Endodermal cell (in vitro differentiated cells): ENCODE data around the gene ZDHHC7. TPM values are rescaled to one million over a fixed set of nuclear protein-coding genes. Genes with fewer than 3 reads are reported as not detected.

Source experiments
- DNase-seq: peaks from one replicate; pipeline ENCODE4 v3.0.0-alpha.2; 2017
- H3K27ac ChIP-seq: 2 replicates; pipeline ENCODE4 v1.5.1; 2013; ENCODE audit warnings: mild to moderate bottlenecking, low read depth, low read length, moderate library complexity
- H3K27me3 ChIP-seq: 2 replicates; pipeline ENCODE4 v1.6.1; 2013; ENCODE audit warnings: mild to moderate bottlenecking, low read length, moderate library complexity; ENCODE audit not compliant: insufficient read depth, control insufficient read depth, poor library complexity, severe bottlenecking
- H3K36me3 ChIP-seq: 2 replicates; pipeline ENCODE4 v1.7.0; 2013; ENCODE audit warnings: mild to moderate bottlenecking, low read length, moderate library complexity; ENCODE audit not compliant: control insufficient read depth, insufficient read depth
- H3K4me1 ChIP-seq: one replicate; pipeline ENCODE4 v1.7.0; 2013; ENCODE audit warnings: low read length; ENCODE audit not compliant: control insufficient read depth, insufficient read depth
- H3K4me3 ChIP-seq: 2 replicates; pipeline ENCODE4 v1.5.1; 2013; ENCODE audit warnings: mild to moderate bottlenecking, low read length, moderate library complexity
- H3K9ac ChIP-seq: 2 replicates; pipeline ENCODE4 v1.6.1; 2013; ENCODE audit warnings: mild to moderate bottlenecking, low read length, moderate library complexity; ENCODE audit not compliant: poor library complexity, severe bottlenecking; ENCODE audit errors: extremely low read depth
- H3K9me3 ChIP-seq: 2 replicates; pipeline ENCODE4 v1.6.1; 2013; ENCODE audit warnings: mild to moderate bottlenecking, low read length, moderate library complexity; ENCODE audit not compliant: control insufficient read depth
- H3K27ac Mint-ChIP-seq: 2 replicates; pipeline ENCODE4 v1.8.0; 2020; ENCODE audit warnings: mixed read lengths
- H3K27me3 Mint-ChIP-seq: 2 replicates; pipeline ENCODE4 v1.8.0; 2021; ENCODE audit warnings: mild to moderate bottlenecking, mixed read lengths; ENCODE audit not compliant: insufficient read depth
- H3K36me3 Mint-ChIP-seq: 2 replicates; pipeline ENCODE4 v1.8.0; 2020; ENCODE audit warnings: low read depth, mixed read lengths
- H3K4me1 Mint-ChIP-seq: 2 replicates; pipeline ENCODE4 v1.8.0; 2020; ENCODE audit warnings: mixed read lengths
- H3K4me3 Mint-ChIP-seq: 2 replicates; pipeline ENCODE4 v1.8.0; 2020; ENCODE audit warnings: mild to moderate bottlenecking, moderate library complexity, mixed read lengths
- H3K9me3 Mint-ChIP-seq: 2 replicates; pipeline ENCODE4 v1.8.0; 2020; ENCODE audit warnings: mild to moderate bottlenecking, mixed read lengths
- CTCF ChIP-seq: fragments of 200-600 bp; sonication (generic); conservative IDR thresholded peaks from 2 replicates; pipeline ENCODE4 v1.5.0; 2021; ENCODE audit warnings: antibody characterized with exemption, mild to moderate bottlenecking
- WGBS, 2 experiments: methylation state at CpG; one replicate each; pipeline versions ENCODE4 v1.1.5 to v1.1.7; 2013; ENCODE audit warnings: missing lambda C conversion rate in 2 of 2, mixed read lengths in 1 of 2; ENCODE audit not compliant: insufficient coverage in 1 of 2, insufficient read length in 1 of 2; 5-methylcytosine and 5-hydroxymethylcytosine counted together
- long read RNA-seq, 4 experiments: library from polyadenylated mRNA in 2 of 4; library from RNA in 1 of 4; library from capped mRNA in 1 of 4; stranded (forward) in 3 of 4; unstranded in 1 of 4; transcript quantifications; one replicate each; pipeline ENCODE4 v2.0.0, GENCODE V29; 2020 to 2021; ENCODE audit warnings: inconsistent platforms in 1 of 4
- polyA plus RNA-seq, 2 experiments: library from polyadenylated mRNA; stranded (reverse); fragments of 50-300 nt; gene quantifications; one replicate each; pipeline ENCODE4 v1.2.3, GENCODE V29; 2013
- total RNA-seq, 2 donors: library from RNA; stranded (reverse); fragmentation: NEBNext Ultra II Directional in 1 of 2; extraction: Animal tissue kit (Norgen Biotek cat#: 25700) in 1 of 2; gene quantifications; 2 replicates in 1 of 2; 3 replicates in 1 of 2; pipeline ENCODE4 v1.2.1, GENCODE V29; 2021

ZDHHC7 gene, protein sequence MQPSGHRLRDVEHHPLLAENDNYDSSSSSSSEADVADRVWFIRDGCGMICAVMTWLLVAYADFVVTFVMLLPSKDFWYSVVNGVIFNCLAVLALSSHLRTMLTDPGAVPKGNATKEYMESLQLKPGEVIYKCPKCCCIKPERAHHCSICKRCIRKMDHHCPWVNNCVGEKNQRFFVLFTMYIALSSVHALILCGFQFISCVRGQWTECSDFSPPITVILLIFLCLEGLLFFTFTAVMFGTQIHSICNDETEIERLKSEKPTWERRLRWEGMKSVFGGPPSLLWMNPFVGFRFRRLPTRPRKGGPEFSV
- total RNA-seq: 10 to 100 TPM; 58.7 to 61.8 TPM
- polyA plus RNA-seq (2013, experiment 1 of 2): 35.7 TPM
- polyA plus RNA-seq (2013, experiment 2 of 2): 35.7 TPM
- long read RNA-seq, experiment 1, transcript ZDHHC7-201 (8 exons, 3,442 nt): major isoform, 10 of 35 reads
- long read RNA-seq, experiment 1, partial matches to known transcripts: 4 of 35 reads
- long read RNA-seq, experiment 1, other reads (novel, unspliced or antisense): 20 of 35 reads
- long read RNA-seq, experiment 2, transcript ZDHHC7-201 (8 exons, 3,442 nt): major isoform, 94 of 121 reads
- long read RNA-seq, experiment 2, partial matches to known transcripts: 6 of 121 reads
- long read RNA-seq, experiment 2, other reads (novel, unspliced or antisense): 20 of 121 reads
- long read RNA-seq, experiment 3, transcript ZDHHC7-201 (8 exons, 3,442 nt): major isoform, 19 of 50 reads
- long read RNA-seq, experiment 3, transcript ZDHHC7-205 (5 exons, 582 nt): minor isoform, 11 of 50 reads
- long read RNA-seq, experiment 3, partial matches to known transcripts: 8 of 50 reads
- long read RNA-seq, experiment 3, other reads (novel, unspliced or antisense): 11 of 50 reads
- long read RNA-seq, experiment 4, partial matches to known transcripts: 0 of 32 reads
- long read RNA-seq, experiment 4, other reads (novel, unspliced or antisense): 32 of 32 reads

DNA sequence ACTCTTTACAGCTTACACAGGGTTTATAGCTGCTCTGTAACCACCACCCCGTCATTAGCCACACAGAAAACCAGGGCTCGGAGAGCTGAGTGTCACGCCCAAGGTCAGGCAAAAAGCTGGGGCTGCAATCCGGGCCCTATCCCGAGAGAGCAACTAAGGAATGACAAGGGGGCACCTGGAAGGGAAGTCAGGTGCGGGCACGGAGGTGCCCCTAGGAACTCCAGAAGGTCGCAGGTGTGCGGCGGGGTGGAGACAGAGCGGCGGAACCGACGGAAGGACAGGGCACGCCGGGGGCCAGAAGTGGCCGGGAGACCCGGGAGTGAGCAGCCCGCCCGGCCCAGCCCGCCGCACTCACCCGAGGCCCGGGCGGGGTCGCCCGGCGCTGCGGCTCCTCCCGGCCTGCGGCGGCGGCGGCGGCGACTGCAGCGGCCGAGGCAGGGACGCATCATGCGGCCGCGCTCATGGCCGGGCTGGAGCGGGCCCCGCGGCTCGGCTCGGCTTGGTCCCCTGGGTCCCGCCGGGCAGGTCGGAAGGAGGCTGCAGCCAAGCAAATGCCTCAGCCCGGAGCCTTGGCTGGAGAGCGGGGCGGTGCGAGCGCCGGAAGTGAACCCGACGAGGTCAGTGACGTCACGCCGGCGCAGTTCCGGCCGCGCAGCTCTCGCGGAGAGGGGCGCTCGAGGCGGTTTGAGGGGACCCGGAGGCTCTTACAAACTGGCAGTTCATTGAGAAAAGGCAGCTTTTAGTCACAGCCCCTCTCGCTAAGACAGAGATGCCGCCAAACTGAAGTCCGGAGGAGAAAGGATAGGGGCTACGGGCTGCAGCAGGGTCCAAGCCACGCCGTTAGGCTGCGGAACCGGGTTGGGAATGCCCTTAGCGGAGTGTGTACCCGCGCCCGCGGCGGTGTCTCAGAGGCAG lies at the start of gene ZDHHC7:
Gene ZDHHC7, minus strand, starts transcription at position 605 of the 915 bp plus-strand sequence. CDS start 20,917 bp downstream, outside the sequence.
- no peaks in the 10 kb centered on the region for H3K9me3 ChIP-seq
- peaks cover 4% of the 10 kb centered on the region for H3K4me1 ChIP-seq
- peak within 1 kb of the TSS; percentile 98 for H3K27ac Mint-ChIP-seq
- H3K36me3 ChIP-seq: peaks cover 12% of the 10 kb centered on the region
- H3K4me3 ChIP-seq: peak within 1 kb of the TSS; percentile 95
- WGBS, 2 experiments: 0% methylated on average over 55 to 86 of the region's 86 CpGs
- H3K36me3 Mint-ChIP-seq: peaks cover 17% of the 10 kb centered on the region
- DNase-seq: peak; percentile 93
- peak; percentile 27 for TF ChIP-seq CTCF
- H3K4me3 Mint-ChIP-seq: peak within 1 kb of the TSS; percentile 96
- no peaks in the 10 kb centered on the region for H3K27me3 Mint-ChIP-seq
- peak within 1 kb of the TSS; percentile 80 for H3K9ac ChIP-seq
- H3K9me3 Mint-ChIP-seq: no peaks in the 10 kb centered on the region
- H3K27ac ChIP-seq: peak within 1 kb of the TSS; percentile 94
- H3K4me1 Mint-ChIP-seq: peaks cover 19% of the 10 kb centered on the region
- H3K27me3 ChIP-seq: no peaks in the 10 kb centered on the region

GRCh38 chr16:85058909-85059308 lies 47.6 kb upstream of the ZDHHC7 start:
- Mint-ChIP-seq H3K36me3 (no peaks in the 10 kb centered on the region), H3K4me3 (no peak overlapping the region), H3K9me3 (no peaks in the 10 kb centered on the region), H3K27me3 (no peaks in the 10 kb centered on the region), H3K4me1 (peaks cover 24% of the 10 kb centered on the region), H3K27ac (no peak overlapping the region)
- no peak overlapping the region for H3K27ac ChIP-seq
- H3K9me3 ChIP-seq: no peaks in the 10 kb centered on the region
- H3K4me3 ChIP-seq: no peak overlapping the region
- no peak for TF ChIP-seq CTCF
- H3K4me1 ChIP-seq: peaks cover 9% of the 10 kb centered on the region
- 97 to 100% methylated on average over 3 to 4 of the region's 4 CpGs for WGBS, 2 experiments
- no peaks in the 10 kb centered on the region for H3K27me3 ChIP-seq
- no peak for DNase-seq
- no peak overlapping the region for H3K9ac ChIP-seq
- no peaks in the 10 kb centered on the region for H3K36me3 ChIP-seq

DNA sequence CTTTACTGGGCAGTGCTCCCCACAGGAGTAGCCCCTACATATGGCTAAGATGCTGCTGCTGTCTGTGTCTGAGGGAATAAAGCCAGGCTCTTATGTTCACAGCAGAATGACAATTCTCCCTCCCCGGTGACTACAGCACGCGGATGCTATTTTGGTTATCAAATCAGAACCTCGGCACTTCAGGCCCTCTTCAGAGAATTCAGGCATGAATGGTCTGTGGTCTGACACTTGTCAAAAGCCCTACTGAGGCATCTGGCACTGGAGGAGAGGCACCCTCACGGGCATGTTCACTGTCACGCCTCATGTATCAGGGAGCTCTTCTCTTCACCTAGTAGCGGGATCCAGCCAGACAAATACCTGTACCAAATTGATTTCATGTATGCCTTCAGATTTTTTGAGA lies 46.6 kb upstream of the ZDHHC7 start:
- DNase-seq: no peak
- Mint-ChIP-seq H3K27ac (no peak overlapping the region), H3K4me1 (peaks cover 24% of the 10 kb centered on the region), H3K4me3 (no peak overlapping the region), H3K9me3 (no peaks in the 10 kb centered on the region), H3K27me3 (no peaks in the 10 kb centered on the region), H3K36me3 (no peaks in the 10 kb centered on the region)
- Histone ChIP-seq H3K9ac (no peak overlapping the region), H3K27ac (no peak overlapping the region), H3K4me3 (no peak overlapping the region), H3K9me3 (no peaks in the 10 kb centered on the region), H3K27me3 (no peaks in the 10 kb centered on the region), H3K4me1 (peaks cover 9% of the 10 kb centered on the region), H3K36me3 (no peaks in the 10 kb centered on the region)
- TF ChIP-seq CTCF: no peak
- 92 to 95% methylated on average over 7 of the region's 7 CpGs for WGBS, 2 experiments
